ENCODE results near the gene CLASP1. TPM values are rescaled to one million over a fixed set of nuclear protein-coding genes. Genes with fewer than 3 reads are reported as not detected.

The CLASP1 gene
- total and polyA plus RNA-seq, 3 donors from 2014 or later = 43.8 to 130 (median 103) TPM

DNA sequence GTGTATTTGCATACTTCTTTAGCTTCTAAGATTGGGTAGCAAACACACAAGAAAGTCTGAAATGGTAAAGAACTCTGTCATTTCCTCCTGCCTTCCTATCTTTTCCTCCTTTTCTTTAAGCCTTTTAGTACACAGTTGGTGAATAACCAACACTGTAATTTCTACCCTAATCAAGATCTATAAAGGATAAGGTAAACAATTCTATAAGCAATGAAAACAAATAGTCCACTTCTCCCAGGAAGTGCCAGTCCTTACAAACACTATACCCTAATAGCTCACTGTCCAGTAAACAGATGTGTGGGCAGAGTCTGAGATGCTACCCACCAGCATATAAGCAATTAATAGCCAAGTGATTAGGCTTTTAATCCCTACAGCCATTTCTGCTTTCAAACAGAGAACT is 283.2 kb downstream of the CLASP1 start:
- Histone ChIP-seq H3K9me3 (no peaks in the 10 kb centered on the region), H3K4me1 (no peaks in the 10 kb centered on the region), H3K27ac (no peak overlapping the region), H3K4me3 (no peak overlapping the region), H3K27me3 (no peaks in the 10 kb centered on the region), H3K36me3 (ENCODE audit: low read depth, missing control alignments) (no peaks in the 10 kb centered on the region)
- no peak for TF ChIP-seq POLR2A (IDR thresholded peaks at IDR 0.05)
- TF ChIP-seq, protein P1, sequence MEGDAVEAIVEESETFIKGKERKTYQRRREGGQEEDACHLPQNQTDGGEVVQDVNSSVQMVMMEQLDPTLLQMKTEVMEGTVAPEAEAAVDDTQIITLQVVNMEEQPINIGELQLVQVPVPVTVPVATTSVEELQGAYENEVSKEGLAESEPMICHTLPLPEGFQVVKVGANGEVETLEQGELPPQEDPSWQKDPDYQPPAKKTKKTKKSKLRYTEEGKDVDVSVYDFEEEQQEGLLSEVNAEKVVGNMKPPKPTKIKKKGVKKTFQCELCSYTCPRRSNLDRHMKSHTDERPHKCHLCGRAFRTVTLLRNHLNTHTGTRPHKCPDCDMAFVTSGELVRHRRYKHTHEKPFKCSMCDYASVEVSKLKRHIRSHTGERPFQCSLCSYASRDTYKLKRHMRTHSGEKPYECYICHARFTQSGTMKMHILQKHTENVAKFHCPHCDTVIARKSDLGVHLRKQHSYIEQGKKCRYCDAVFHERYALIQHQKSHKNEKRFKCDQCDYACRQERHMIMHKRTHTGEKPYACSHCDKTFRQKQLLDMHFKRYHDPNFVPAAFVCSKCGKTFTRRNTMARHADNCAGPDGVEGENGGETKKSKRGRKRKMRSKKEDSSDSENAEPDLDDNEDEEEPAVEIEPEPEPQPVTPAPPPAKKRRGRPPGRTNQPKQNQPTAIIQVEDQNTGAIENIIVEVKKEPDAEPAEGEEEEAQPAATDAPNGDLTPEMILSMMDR (IDR thresholded peaks at IDR 0.05) = no peak
- intact Hi-C loops (cut with DNase I; ENCODE audit: low total_unique reads) = no loop called here
- DNase-seq = no peak

DNA sequence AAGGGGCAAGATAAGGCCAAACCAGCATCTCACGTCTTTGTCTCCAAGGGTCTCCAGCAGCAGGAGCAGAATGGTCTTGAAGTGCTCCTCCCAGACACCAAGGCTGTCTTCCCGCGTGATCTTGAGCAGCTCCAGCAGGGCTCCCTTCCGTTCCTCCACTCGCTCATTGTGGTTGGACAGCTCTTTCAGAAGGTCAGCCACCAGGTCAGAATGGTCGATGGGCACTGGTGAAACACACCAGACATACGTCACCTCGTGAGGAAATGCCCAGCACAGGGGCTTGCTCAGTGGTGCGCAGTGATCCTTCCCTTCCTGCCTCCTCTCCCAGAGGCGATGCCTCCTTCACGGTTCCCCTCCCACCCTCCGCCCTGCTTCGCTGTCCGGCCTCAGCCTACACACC is 284.2 kb downstream of the CLASP1 start:
- intact Hi-C loops (cut with DNase I; ENCODE audit: low total_unique reads) = no loop called here
- Histone ChIP-seq H3K27ac (no peak overlapping the region), H3K27me3 (no peaks in the 10 kb centered on the region), H3K9me3 (no peaks in the 10 kb centered on the region), H3K36me3 (ENCODE audit: low read depth, missing control alignments) (no peaks in the 10 kb centered on the region), H3K4me1 (no peaks in the 10 kb centered on the region), H3K4me3 (no peak overlapping the region)
- 76 to 90% methylated on average over 14 of the region's 14 CpGs for WGBS, 2 donors
- TF ChIP-seq, protein P1 (IDR thresholded peaks at IDR 0.05) = no peak
- TF ChIP-seq POLR2A (IDR thresholded peaks at IDR 0.05) = no peak
- DNase-seq = no peak

DNA sequence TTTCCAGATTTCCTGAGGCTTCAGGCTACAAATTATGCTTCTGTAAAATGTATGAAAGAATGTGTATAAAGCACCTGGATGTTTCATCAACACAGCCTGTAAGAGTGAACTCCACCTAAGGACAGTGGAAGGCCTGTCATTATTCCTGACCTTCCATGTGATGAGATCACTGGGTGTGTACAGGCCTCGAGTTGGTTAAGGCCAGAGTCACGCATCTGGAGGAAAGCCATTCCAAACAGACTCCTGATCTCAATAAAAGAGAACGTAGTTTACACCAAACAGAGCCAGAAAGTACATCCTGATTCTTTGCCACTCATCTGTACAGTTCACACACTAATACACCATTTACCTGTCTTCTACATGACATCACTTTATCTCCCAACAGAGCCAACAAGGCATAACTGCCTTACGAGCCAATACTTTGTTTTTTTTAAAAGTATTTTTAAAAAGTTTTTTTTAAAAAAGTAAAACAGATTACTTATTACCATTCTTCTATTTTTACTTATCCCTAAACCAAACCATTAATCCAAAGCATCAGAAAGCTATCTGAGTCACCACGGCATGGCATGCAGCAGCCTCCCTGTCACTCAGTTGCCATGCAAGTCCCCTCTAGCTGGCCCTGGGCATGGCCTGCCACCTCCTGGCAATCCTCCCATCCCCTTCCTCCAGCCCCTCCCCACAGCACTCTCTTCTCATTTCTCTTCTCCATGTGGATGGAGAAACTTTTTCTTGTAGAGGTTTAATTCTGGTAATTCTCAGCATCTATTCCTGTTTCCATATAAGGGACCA is 285.4 kb downstream of the CLASP1 start:
- intact Hi-C loops (cut with DNase I; ENCODE audit: low total_unique reads) = no loop called here
- H3K9me3 ChIP-seq = no peaks in the 10 kb centered on the region
- 60 to 61% methylated on average over 5 of the region's 5 CpGs for WGBS, 2 donors
- H3K36me3 ChIP-seq (ENCODE audit: low read depth, missing control alignments) = no peaks in the 10 kb centered on the region
- no peak for DNase-seq
- TF ChIP-seq POLR2A (IDR thresholded peaks at IDR 0.05) = no peak
- TF ChIP-seq, protein P1 (IDR thresholded peaks at IDR 0.05) = no peak
- H3K4me3 ChIP-seq = no peak overlapping the region
- no peak overlapping the region for H3K27ac ChIP-seq
- no peaks in the 10 kb centered on the region for H3K4me1 ChIP-seq
- no peaks in the 10 kb centered on the region for H3K27me3 ChIP-seq

DNA sequence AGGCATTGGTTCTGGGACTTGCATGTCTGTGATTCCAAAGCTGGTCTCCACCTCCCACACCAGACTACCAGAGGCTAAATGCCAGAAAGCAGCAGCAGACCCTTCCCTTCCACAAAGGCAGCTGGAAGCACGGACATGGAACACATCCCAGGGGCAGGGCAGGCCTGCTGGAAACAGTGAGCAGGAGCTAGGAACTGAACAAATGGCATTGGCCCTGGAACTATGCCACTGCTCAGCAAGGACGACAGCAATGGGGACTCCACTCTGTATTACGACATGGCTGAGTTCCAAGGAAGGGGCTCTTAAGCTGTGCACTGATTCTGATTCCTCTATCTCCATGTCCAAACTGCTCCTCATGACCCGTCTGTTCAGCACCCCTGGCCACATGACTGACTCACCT is 286.5 kb downstream of the CLASP1 start:
- WGBS, 2 donors = 67 to 83% methylated on average over 4 of the region's 4 CpGs
- no peaks in the 10 kb centered on the region for H3K4me1 ChIP-seq
- no peaks in the 10 kb centered on the region for H3K36me3 ChIP-seq (ENCODE audit: low read depth, missing control alignments)
- no peaks in the 10 kb centered on the region for H3K27me3 ChIP-seq
- no peak overlapping the region for H3K27ac ChIP-seq
- no peak for DNase-seq
- H3K9me3 ChIP-seq = no peaks in the 10 kb centered on the region
- no peak overlapping the region for H3K4me3 ChIP-seq
- TF ChIP-seq POLR2A (IDR thresholded peaks at IDR 0.05) = no peak
- TF ChIP-seq, protein P1 (IDR thresholded peaks at IDR 0.05) = no peak
- intact Hi-C loops (cut with DNase I; ENCODE audit: low total_unique reads) = no loop called here

DNA sequence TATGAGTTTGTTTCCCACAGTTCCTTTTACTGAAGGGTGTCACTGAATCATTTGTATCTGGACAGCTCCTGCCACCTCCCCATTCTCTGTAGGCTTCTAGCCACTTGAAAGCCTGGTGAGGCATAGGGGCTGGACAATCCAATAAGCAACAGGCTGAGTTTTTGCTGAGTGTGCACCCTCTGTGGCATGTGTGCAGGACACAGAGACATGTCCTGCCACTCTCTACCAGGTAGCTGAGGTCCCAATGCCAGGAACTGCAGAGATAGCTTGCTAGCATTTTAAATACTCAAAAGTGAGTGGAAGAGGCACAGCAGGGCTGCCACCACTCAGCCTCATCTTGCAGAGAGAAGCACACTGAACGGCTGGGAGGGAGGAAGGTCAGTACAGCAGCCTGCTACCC is 287.0 kb downstream of the CLASP1 start:
- intact Hi-C loops (cut with DNase I; ENCODE audit: low total_unique reads) = no loop called here
- no peaks in the 10 kb centered on the region for H3K4me1 ChIP-seq
- DNase-seq = no peak
- 52% methylated on average over 1 of the region's 1 CpG; no CpG with 5 or more reads in 1 of the 2 donors for WGBS, 2 donors
- no peak overlapping the region for H3K4me3 ChIP-seq
- no peaks in the 10 kb centered on the region for H3K36me3 ChIP-seq (ENCODE audit: low read depth, missing control alignments)
- no peaks in the 10 kb centered on the region for H3K27me3 ChIP-seq
- H3K27ac ChIP-seq = no peak overlapping the region
- TF ChIP-seq, protein P1 (IDR thresholded peaks at IDR 0.05) = no peak
- TF ChIP-seq POLR2A (IDR thresholded peaks at IDR 0.05) = no peak
- no peaks in the 10 kb centered on the region for H3K9me3 ChIP-seq
